ENCODE data around the gene SLC26A4.

Gene SLC26A4

GRCh38 chr7:107754642-107755041 is 94.0 kb downstream of the SLC26A4 start:
- DNase-seq = no peak

GRCh38 chr7:107758667-107759066 is 98.0 kb downstream of the SLC26A4 start:
- no peak for DNase-seq

DNA sequence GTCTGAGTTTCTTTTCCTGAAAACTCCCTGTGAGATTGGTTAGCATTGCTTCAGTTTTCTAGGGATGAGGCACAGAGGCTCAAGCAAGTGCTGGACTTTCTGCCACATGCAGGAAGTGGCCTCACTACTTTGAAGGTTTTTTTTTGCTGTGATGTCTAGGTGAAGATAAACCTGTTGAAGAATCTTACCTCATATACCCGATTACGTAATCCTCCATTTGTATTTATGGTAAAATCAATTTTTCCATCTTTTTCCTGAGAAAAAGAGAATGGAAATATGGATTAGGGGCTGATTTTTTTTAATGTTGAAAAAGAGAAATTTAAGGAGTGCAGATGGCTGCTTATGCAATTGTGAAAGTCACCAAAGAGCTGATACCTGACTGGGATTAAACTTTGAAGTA is 106.8 kb downstream of the SLC26A4 start:
- DNase-seq = no peak
